BLaER1 treated with 17β-estradiol and CSF1 and Interleukin-3, amounts not matched to agents 10 nM and 100 nM (cell line): ENCODE data around the gene PLPPR3.
A peak's percentile ranks its signal among the peaks of the same experiment; 100 is the strongest.

Experiments
- H3K27ac ChIP-seq, 11 experiments: shearing (Covaris generic); formaldehyde crosslinking; 2 replicates each; pipeline ENCODE4 v1.8.1; 2022
- H3K27me3 ChIP-seq, 11 experiments: shearing (Covaris generic); formaldehyde crosslinking; 2 replicates each; pipeline ENCODE4 v1.8.1; 2022
- H3K36me3 ChIP-seq, 11 experiments: shearing (Covaris generic); formaldehyde crosslinking; 2 replicates each; pipeline ENCODE4 v1.8.1; 2022
- H3K4me1 ChIP-seq, 10 experiments: shearing (Covaris generic); formaldehyde crosslinking; 2 replicates each; pipeline ENCODE4 v1.8.1; 2022
- H3K4me2 ChIP-seq, 11 experiments: shearing (Covaris generic); formaldehyde crosslinking; 2 replicates each; pipeline ENCODE4 v1.8.1; 2022
- H3K4me3 ChIP-seq, 10 experiments: shearing (Covaris generic); formaldehyde crosslinking; 2 replicates each; pipeline ENCODE4 v1.8.1; 2022
- H3K9ac ChIP-seq, 11 experiments: shearing (Covaris generic); formaldehyde crosslinking; 2 replicates each; pipeline ENCODE4 v1.8.1; 2022
- H3K9me3 ChIP-seq, 11 experiments: shearing (Covaris generic); formaldehyde crosslinking; replicated peaks in 1 of 11; 2 replicates each; pipeline ENCODE4 v1.8.1; 2022
- H4K20me1 ChIP-seq, 11 experiments: shearing (Covaris generic); formaldehyde crosslinking; 2 replicates each; pipeline ENCODE4 v1.8.1; 2022
- Cebpa-rat ChIP-seq, 11 experiments: shearing (Covaris generic); IDR thresholded peaks; 2 replicates each; pipeline ENCODE4 v1.8.1; 2022

PLPPR3 gene

GRCh38 chr19:805166-805551 is 16.6 kb downstream of the PLPPR3 start:
- H3K36me3 ChIP-seq: peaks cover 97 to 100% (median 100%) of the 10 kb centered on the region in 11 experiments
- peaks cover 14 to 23% (median 19%) of the 10 kb centered on the region in 10 experiments for H3K4me1 ChIP-seq
- H4K20me1 ChIP-seq: peaks cover 99 to 100% (median 100%) of the 10 kb centered on the region in 11 experiments

DNA sequence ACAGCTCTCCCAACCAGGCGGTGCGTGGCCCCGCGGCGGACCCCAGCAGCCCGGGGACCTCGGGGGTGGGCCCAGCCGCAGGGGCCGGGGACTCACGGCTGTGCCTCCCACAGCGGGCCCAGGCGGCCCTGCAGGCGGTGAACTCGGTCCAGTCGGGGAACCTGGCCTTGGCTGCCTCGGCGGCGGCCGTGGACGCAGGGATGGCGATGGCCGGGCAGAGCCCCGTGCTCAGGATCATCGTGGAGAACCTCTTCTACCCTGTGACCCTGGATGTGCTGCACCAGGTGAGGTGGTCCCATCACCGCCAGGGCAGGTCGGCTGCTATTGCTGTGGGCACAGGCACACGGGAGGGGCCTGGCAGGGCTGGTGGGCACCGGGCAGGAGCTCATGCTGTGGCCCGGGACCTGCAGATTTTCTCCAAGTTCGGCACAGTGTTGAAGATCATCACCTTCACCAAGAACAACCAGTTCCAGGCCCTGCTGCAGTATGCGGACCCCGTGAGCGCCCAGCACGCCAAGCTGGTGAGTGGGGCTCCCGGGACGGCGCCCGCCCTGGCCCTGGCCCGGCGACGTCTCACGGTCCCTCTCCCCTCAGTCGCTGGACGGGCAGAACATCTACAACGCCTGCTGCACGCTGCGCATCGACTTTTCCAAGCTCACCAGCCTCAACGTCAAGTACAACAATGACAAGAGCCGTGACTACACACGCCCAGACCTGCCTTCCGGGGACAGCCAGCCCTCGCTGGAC is 17.2 kb downstream of the PLPPR3 start:
- H4K20me1 ChIP-seq: peaks cover 99 to 100% (median 100%) of the 10 kb centered on the region in 11 experiments
- TF ChIP-seq Cebpa-rat (IDR thresholded peaks at IDR 0.05): no peak
- H3K27me3 ChIP-seq: no peaks in the 10 kb centered on the region
- no peak overlapping the region for H3K4me2 ChIP-seq
- H3K9ac ChIP-seq: no peak overlapping the region
- peaks cover 97 to 100% (median 100%) of the 10 kb centered on the region in 11 experiments for H3K36me3 ChIP-seq
- no peak overlapping the region for H3K27ac ChIP-seq
- H3K9me3 ChIP-seq: no peaks in the 10 kb centered on the region
- H3K4me1 ChIP-seq: peaks cover 20 to 29% (median 25%) of the 10 kb centered on the region in 10 experiments
- no peak overlapping the region for H3K4me3 ChIP-seq

More at GRCh38 chr19:805166-805551, 16.6 kb downstream of the PLPPR3 start:
- Histone ChIP-seq H3K4me2 (no peak overlapping the region), H3K9me3 (no peaks in the 10 kb centered on the region), H3K9ac (no peak overlapping the region), H3K4me3 (no peak overlapping the region), H3K27me3 (no peaks in the 10 kb centered on the region), H3K27ac (no peak overlapping the region)
- TF ChIP-seq Cebpa-rat (IDR thresholded peaks at IDR 0.05): no peak

DNA sequence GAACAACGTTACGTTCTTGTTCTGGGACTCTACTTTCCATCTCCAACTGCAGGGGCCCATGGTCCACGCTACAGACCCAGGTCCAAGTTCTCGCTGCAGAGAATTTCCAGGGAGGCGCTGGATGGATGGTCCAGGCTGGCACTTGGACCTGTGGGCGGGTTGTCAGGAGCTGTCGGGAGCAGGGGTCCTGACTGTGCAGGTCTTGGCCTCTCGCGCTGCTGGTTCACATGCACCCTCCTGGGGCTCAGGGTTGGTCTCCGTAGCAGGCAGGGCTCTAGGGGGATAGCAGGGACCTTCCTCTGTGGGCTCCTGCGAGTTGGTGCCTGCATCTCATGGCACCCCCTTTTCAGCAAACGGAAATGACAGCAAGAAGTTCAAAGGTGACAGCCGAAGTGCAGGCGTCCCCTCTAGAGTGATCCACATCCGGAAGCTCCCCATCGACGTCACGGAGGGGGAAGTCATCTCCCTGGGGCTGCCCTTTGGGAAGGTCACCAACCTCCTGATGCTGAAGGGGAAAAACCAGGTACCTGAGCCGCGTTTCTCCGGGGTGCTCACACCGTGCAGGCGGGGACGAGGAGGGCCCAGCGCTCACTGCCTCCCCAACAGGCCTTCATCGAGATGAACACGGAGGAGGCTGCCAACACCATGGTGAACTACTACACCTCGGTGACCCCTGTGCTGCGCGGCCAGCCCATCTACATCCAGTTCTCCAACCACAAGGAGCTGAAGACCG is 17.9 kb downstream of the PLPPR3 start:
- Histone ChIP-seq H3K9me3 (no peaks in the 10 kb centered on the region), H3K4me3 (no peak overlapping the region), H3K4me1 (peaks cover 26 to 34% (median 31%) of the 10 kb centered on the region in 10 experiments), H4K20me1 (peaks cover 99 to 100% (median 100%) of the 10 kb centered on the region in 11 experiments), H3K4me2 (no peak overlapping the region), H3K27me3 (no peaks in the 10 kb centered on the region), H3K9ac (no peak overlapping the region; a peak in 1 of 22 replicates), H3K27ac (no peak overlapping the region), H3K36me3 (peaks cover 95 to 100% (median 100%) of the 10 kb centered on the region in 11 experiments)
- TF ChIP-seq Cebpa-rat (IDR thresholded peaks at IDR 0.05): no peak

GRCh38 chr19:803099-803561 is 18.6 kb downstream of the PLPPR3 start:
- Histone ChIP-seq H3K9ac (peak overlapping the region in 1 of 11 experiments; percentile 19; a peak in 1 of 22 replicates), H3K27me3 (no peaks in the 10 kb centered on the region), H3K4me2 (no peak overlapping the region), H4K20me1 (peaks cover 100% of the 10 kb centered on the region in 11 experiments), H3K36me3 (peaks cover 88 to 100% (median 100%) of the 10 kb centered on the region in 11 experiments), H3K9me3 (peaks cover 0 to 3% (median 0%) of the 10 kb centered on the region in 11 experiments; a peak in 2 of 22 replicates), H3K4me3 (no peak overlapping the region), H3K4me1 (peaks cover 26 to 34% (median 31%) of the 10 kb centered on the region in 10 experiments), H3K27ac (no peak overlapping the region)
- no peak for TF ChIP-seq Cebpa-rat (IDR thresholded peaks at IDR 0.05)

DNA sequence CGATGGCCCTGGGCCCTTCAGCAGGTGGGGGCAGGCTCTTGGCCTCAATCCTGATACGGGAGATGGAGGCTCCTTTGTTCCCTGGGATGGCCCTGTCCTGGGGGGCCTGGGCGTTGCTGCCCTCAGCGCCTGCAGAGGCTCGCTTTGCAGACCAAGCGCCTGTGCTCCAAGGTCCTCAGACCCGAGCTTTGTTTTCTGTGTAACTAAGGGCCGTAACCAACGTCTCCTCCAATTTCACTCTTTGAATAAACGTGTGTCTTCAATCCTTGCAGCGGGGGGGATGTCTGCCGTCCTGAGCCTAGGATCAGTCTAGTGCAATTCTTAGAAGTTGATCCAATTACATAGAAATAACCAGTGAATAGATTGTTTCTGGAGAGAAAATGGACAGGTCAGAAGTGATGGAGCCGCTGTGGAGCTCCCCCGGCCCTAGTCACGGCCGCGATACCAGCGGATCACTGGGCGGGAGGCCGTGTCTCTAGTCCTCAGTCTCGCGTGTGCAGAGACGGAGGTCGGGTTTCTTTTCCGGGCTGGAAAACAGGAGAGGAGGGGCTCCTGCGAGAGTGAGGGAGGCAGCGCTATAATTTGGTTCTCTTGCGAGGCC is 19.2 kb downstream of the PLPPR3 start:
- Histone ChIP-seq H3K36me3 (peaks cover 83 to 97% (median 96%) of the 10 kb centered on the region in 11 experiments), H3K27me3 (no peaks in the 10 kb centered on the region), H4K20me1 (peaks cover 98 to 100% (median 99%) of the 10 kb centered on the region in 11 experiments), H3K4me2 (no peak overlapping the region; a peak in 1 of 22 replicates), H3K27ac (no peak overlapping the region), H3K4me1 (peaks cover 26 to 34% (median 31%) of the 10 kb centered on the region in 10 experiments), H3K9me3 (peaks cover 0 to 3% (median 0%) of the 10 kb centered on the region in 11 experiments; a peak in 2 of 22 replicates), H3K4me3 (no peak overlapping the region), H3K9ac (peak overlapping the region in 3 of 11 experiments; percentile 19 to 97 (median 32); a peak in 3 of 22 replicates)
- TF ChIP-seq Cebpa-rat (IDR thresholded peaks at IDR 0.05): no peak

DNA sequence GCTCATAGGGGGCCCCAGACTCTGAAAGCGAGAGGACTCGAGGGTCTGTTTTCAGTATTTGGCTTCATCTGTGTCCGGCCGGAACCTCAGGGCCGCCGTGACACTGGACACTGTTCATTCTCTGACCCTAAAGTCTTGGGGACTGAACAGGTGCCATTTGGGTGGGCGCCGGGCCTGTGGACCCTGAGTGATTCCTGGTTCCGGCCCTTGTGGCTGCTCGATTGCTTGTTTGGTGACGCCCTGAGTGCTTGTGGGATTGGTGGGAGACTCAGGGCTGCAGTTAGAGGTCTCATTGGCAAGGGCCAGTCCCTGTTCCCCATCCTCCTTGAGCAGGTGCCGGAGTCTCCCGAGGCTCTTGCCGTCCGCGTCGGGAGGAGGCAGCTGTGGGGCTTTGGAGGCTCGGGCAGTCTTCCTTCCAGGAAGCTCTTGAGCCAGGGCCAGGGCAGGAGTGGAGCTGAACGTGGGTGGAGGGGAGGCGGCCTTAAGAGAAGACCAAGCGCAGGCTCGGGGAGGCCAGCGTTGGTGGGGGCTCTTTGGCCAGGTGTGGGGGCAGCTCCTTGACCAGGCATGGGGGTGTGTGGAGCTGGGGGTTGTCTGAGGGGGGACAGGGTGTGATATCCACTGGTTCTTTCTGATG is 19.8 kb downstream of the PLPPR3 start:
- Histone ChIP-seq H3K27me3 (no peaks in the 10 kb centered on the region), H3K4me3 (peak overlapping the region in 1 of 10 experiments; percentile 31; a peak in 1 of 20 replicates), H4K20me1 (peaks cover 92 to 96% (median 93%) of the 10 kb centered on the region in 11 experiments), H3K27ac (peak overlapping the region in 2 of 11 experiments; percentile 29; a peak in 1 of 22 replicates), H3K9ac (peak overlapping the region in 9 of 11 experiments; percentile 20 to 98 (median 96); a peak in 13 of 22 replicates), H3K9me3 (peaks cover 0 to 3% (median 0%) of the 10 kb centered on the region in 11 experiments; a peak in 2 of 22 replicates), H3K4me2 (peak overlapping the region in 10 of 11 experiments; percentile 85 to 99 (median 96); a peak in 15 of 22 replicates), H3K4me1 (peaks cover 26 to 34% (median 31%) of the 10 kb centered on the region in 10 experiments), H3K36me3 (peaks cover 77 to 91% (median 90%) of the 10 kb centered on the region in 11 experiments)
- TF ChIP-seq Cebpa-rat (IDR thresholded peaks at IDR 0.05): no peak

GRCh38 chr19:801030-801860 is 20.5 kb downstream of the PLPPR3 start:
- Histone ChIP-seq H3K9ac (peak overlapping the region; percentile 18 to 99 (median 96); a peak in 18 of 22 replicates), H4K20me1 (peaks cover 84 to 89% (median 85%) of the 10 kb centered on the region in 11 experiments), H3K9me3 (peaks cover 0 to 3% (median 0%) of the 10 kb centered on the region in 11 experiments; a peak in 2 of 22 replicates), H3K36me3 (peaks cover 69 to 84% (median 83%) of the 10 kb centered on the region in 11 experiments), H3K27ac (peak overlapping the region in 2 of 11 experiments; percentile 16 to 29; a peak in 3 of 22 replicates), H3K4me3 (peak overlapping the region in 4 of 10 experiments; percentile 31 to 99 (median 99); a peak in 5 of 20 replicates), H3K4me2 (peak overlapping the region; percentile 85 to 99 (median 96); a peak in 21 of 22 replicates), H3K4me1 (peaks cover 30 to 37% (median 34%) of the 10 kb centered on the region in 10 experiments), H3K27me3 (no peaks in the 10 kb centered on the region)
- no peak for TF ChIP-seq Cebpa-rat (IDR thresholded peaks at IDR 0.05)
